Measurements from ENCODE around the gene TSFM. TPM values are rescaled to one million over a fixed set of nuclear protein-coding genes. Genes with fewer than 3 reads are reported as not detected.
"Not testable (repeated sequence)": the region's sequence is repeated elsewhere in the genome, so short reads cannot be mapped to it uniquely, and the experiment has no call there.

TSFM gene
- total RNA-seq, 1 donor from 2014 or later: 27.3 TPM

DNA sequence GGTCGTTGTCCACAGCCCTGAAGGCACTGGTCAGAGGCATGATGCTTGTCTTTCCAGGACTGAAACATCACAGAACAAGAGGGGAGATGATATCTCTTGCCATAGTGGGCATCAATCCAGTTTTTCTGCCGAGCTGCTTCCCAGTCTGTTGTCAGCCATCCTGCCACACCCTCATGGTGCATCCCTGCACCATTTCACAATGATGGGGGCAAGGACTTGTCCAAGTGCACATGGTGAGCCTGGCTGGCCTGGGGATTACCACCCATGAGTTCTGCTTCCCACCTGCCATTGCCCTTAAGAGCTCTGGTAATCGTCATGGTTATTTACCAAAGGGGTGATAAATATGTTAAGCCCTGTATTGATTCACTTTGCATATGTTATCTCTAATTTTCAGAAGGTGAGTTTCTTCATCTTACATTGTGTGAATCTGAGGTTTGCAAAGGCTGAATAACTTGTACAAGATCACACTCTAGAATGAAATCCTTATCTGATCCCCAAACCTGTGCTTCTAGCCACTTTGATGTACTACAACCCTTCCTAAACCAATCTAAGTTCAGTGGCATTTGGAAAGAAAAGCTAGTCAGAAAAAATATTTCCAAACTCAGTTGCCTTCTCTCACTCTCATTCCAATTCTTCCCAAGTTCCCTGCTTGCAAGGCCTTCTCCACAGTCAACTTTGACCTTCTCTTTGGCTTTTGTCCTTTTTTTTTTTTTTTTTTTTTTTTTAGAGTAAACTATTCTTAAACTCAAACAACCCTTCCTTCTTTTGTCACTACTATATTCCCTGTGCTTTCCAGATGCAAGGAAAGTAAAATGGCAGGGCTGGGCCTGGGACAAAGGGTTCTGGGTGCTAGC, 33.6 kb downstream of the TSFM start:
- no peak for DNase-seq

DNA sequence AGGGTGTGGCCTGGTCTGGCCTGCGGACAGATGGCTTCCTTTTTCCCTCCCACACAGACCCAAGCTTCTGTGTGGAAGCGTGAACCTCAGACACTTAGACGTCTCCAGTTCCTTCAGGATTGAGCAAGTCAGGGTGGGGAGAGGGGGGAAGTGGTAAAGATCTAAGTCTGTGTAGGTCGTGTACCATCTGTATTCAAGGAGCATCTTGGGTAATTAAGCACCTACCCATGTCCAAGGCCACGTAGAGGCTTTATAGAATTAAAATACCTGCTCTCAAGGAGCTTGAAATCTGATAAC, 34.2 kb downstream of the TSFM start:
- no peak for DNase-seq

DNA sequence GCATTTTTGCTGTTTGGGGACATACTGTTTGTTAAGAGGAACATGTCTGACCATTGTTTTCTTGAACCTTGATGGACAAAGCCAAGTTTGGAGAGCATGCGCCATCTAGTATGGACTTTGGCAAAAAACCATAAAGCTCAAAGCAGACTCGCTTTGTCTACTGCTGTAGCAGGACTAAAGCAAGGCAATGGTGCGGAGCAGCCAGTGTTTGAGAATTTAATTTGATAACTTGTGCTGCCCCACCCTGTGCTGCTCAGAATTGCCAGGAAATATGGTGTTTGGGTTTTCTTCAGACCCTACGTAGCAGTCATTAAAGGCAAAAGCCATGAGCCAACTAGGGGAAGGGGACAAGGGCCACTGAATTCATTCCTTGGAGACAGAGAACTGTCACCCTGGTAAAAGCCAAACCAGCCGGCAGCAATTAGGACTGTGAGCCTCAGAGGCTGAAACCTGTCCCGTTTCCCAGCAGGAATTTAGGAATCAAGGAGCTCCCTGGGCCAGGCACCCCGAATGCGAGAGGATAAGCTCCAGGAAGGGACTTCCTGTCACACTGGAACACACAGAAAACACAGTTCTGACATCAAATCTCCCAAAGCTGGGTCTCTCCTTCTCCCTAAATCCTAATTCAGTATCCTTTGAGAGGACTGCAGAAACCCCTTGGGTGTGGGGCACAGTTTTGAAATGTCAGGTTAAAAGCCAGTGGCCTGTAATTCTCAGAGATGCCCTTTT, 34.8 kb downstream of the TSFM start:
- DNase-seq: no peak

DNA sequence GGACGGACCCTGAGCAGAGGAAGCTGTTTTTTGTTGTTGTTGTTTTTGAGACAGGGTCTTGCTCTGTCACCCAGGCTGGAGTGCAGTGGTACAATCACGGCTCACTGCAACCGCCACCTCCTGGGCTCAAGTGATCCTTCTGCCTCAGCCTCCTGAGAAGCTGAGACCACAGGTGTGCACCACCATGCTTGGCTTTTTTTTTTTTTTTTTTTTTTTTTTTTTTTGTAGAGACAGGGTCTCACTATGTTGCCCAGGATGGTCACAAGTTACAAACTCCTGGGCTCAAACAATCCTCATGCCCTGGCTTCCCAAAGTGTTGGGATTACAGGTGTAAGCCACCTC, 35.4 kb downstream of the TSFM start:
- DNase-seq: not testable (repeated sequence)

DNA sequence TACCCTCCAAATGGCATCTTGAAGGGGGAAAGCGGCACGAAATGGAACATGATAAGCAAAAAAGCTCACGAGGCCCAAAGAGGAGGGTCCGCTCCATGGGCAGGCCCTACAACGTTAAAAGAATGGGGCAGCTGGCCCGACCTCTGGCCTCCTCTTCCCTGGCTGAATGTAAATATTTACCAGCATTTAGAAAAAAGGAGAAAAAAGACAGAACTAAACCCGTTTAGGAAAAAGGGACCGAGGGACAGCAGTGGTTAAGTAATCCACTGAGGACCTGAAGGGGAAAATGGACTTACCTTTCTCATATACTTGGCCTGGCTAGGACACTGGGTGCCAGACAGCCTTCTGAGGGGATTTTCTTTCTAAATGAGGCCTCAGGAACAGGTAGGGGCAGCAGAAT, 37.5 kb downstream of the TSFM start:
- not testable (repeated sequence) for DNase-seq

DNA sequence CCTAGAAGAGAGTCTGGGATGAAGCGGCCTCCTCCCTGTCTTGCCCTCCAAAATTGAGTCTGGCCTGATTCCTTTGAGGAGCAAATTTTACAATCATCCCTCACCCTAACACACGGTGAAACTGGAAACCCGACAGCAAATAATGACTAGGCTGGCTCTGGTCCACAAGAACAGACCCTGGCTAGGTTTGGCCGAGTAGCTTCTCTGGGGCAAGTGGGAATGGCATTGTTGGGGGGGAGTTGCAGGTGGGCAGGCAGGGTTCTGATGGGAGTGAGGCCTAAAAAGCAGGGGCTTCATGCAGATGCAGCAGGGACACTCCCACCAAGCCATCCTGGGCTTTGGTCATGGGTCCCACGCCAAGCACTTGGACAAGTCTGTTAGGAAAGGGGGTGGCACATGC, 38.4 kb downstream of the TSFM start:
- DNase-seq: not testable (repeated sequence)

DNA sequence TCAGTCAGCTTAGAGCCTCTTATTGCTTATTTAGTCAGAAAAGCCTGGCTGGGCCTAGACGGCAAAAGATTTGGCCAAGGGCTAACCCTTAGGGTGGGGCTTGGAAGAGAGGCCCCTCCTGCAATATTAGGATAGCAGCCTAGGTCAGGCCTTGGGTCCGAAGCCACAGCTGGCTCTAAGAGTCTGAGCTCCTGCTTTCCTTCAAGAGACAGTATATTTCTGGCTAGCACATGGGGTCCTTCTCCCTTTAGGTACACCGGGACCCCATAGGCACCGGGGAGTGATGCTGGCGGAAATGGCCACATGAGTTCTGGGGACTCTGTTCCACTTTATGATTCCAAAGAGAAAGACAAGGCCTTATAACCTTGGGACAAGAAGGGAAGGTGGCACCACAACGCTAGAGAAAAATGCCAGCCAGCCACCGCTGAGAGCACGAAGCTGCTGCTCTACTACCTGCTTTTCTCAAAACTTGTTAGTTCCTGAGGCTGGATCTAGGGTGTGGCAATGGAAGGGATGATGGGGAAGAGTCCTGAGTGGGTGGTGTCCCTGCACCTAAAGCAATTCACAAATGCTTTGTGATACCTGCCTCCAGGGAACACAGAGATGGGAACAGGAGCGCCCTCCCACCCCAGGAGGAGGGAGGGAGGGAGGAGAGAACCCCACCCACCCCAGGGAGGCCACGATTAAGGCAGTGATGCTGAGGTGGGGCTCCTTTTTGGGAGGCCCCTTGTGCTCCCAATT, 39.1 kb downstream of the TSFM start:
- no peak for DNase-seq

DNA sequence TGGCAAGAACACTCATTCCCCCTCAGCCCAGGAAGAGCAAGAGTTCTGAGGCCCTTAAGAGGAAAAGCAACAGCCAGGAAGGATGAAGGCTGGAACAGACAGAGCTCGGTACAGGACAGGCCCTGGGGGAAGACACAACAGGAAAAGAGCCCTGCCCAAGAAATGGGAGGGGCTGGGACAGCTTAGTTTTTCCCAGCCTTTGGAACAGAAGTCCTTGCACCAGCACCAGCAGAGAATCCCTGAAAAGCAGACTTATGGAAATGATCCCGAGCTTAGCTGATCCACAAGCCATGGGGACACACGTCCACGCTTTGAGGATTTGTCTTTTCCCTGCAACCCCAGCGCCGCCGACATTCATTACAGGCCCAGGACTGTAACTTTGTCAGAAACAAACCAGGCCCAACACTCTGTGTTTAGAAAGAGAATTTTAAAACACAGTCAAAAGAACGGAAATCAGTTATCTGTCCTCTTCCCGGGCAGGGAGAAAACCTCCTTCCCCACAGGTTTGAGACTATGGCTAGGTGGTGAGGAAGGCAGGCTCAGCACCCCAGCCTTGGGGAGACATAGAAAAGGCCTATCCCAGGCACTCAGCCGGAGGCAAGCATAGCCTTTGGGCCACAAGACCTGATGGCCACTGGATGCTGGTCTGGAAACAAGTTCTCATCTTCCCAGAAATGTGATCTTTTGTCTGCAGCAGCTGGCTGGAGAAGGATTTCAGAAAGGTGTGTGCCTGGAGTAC, 40.0 kb downstream of the TSFM start:
- no peak for DNase-seq

DNA sequence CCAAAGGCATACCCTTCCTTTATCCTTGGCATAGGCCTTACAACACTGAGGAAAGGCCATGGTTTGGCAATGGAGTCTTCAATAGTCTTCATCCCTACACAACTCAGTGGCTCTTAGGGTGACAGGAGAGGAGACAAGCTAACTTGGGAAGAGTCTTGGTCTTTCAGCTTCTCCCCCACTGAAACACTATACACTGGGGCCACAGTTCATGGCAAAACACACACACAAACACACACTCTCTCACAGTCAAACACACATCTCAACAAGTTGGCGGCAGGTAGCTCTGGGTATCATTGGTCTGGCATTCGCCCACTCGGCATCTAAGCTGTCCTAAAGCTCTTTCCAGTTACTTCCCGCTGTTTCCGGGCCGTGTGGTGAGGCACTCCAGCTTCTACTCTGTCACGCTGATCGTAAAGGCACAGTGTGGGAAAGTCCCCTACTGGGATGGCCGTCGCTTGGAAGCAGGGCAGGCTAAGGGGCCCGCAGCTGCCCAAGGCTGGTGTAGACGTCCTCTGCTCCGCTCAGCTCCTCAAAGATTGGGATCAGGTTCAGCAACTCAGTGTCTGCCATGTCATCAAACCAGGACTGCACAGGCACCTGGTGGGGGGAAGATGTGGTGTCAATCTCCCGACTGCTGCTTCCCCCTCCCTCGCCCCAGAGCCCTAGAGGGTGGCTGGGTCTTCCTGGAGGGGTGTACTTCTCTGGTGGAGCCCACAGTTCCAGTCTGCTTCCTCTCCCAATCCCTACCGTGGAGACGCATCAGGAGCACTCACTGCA, 40.7 kb downstream of the TSFM start:
- no peak for DNase-seq

DNA sequence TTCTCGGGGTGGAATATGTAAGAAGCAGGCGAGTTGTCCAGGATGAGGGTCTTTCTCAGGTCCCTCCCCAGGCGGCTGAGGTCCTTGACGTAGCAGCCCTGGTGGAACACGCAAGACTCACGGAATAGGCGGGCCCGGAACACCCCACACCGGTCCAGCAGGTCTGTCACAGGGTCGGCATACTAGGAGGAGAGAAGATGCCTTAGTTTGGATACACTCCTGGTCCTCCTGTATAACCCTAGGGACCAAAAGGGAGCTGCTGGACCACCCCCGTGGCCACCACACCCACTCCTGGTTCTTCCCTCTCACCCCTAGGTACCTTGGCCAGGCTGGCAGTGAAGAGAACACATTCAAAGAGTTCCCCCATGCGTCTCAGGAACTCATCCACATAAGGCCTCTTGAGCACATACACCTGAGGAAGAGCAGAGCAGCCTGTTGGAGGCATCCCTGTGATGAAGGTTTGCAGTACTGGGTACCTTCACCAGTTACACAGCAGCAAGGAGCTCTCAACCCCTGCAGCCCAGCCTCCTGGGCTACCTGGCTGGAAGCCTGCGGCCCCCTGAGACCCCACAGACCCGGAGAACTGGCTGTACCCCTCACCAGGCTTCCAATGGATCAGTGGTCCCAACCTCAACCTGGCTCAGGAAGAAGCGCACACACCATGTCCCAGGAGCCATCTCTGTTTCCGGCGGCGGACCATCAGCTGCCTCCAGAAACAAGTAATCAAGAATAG, 41.5 kb downstream of the TSFM start:
- no peak for DNase-seq

GRCh38 chr12:57825451-57825850, 42.9 kb downstream of the TSFM start:
- no peak for DNase-seq

DNA sequence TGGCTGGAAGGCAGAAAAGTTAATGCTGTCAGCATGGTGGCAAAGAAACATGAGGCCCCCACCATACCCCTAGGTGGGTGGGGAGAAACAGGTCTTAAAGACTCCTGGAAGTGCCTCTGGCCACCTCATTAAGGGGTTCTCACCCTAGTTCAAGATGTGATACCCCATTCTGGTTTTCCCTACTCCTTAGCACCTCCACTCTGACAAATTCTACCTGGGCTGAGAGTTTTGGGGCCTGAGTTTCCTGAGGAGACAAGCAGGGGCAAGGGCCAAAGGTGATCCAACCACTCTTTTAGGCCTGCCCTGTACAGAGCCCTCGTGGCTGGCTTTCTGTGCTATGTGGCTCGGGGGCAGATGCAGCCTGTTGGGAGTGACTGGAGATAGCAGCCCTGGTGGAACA, 43.8 kb downstream of the TSFM start:
- no peak for DNase-seq

- no peak for DNase-seq
Measured at GRCh38 chr12:57826966-57827365, 44.4 kb downstream of the TSFM start.

GRCh38 chr12:57829025-57829777, 46.6 kb downstream of the TSFM start:
- no peak for DNase-seq

GRCh38 chr12:57830393-57830792, 47.8 kb downstream of the TSFM start:
- no peak for DNase-seq

DNA sequence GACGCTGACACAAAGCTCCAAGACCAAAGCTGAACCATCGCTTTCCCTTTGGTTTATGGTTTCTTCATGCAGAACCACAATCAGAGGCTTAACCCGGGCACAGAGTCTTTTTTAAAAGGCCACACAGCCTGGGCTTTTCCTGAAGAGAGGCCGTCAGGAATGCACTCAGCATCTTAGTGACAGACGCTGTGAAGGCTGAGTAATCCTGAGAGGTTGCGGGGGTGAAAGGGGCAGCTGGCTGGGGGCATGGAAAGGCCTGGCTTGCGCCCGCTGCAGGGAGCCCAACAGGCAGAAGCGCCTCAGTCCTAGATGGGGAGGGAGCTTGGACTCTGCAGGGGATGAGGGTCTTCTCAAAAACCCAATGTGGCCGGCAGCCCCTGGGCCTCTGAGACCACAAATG, 50.4 kb downstream of the TSFM start:
- DNase-seq: no peak

- DNase-seq: no peak
Measured at GRCh38 chr12:57833672-57834071, 51.1 kb downstream of the TSFM start.

- no peak for DNase-seq
Measured at GRCh38 chr12:57834086-57834876, 51.7 kb downstream of the TSFM start.
